ENCODE measurements around the gene NKD1.

The NKD1 gene

GRCh38 chr16:50643192-50643591 is 95.0 kb downstream of the NKD1 start:
- no peak for DNase-seq (ENCODE audit: low read depth in 3 of 3, low spot score in 1 of 3)

GRCh38 chr16:50644245-50644644 is 96.0 kb downstream of the NKD1 start:
- DNase-seq (ENCODE audit: low read depth in 3 of 3, low spot score in 1 of 3) = no peak

GRCh38 chr16:50644729-50645128 is 96.5 kb downstream of the NKD1 start:
- DNase-seq (ENCODE audit: low read depth in 3 of 3, low spot score in 1 of 3) = no peak

GRCh38 chr16:50645563-50646220 is 97.5 kb downstream of the NKD1 start:
- no peak for DNase-seq (ENCODE audit: low read depth in 3 of 3, low spot score in 1 of 3)

GRCh38 chr16:50646345-50646744 is 98.1 kb downstream of the NKD1 start:
- DNase-seq (ENCODE audit: low read depth in 3 of 3, low spot score in 1 of 3) = no peak

- no peak for DNase-seq (ENCODE audit: low read depth in 3 of 3, low spot score in 1 of 3)
Measured at GRCh38 chr16:50651835-50652438, 103.7 kb downstream of the NKD1 start.

GRCh38 chr16:50652836-50653425 is 104.7 kb downstream of the NKD1 start:
- no peak for DNase-seq (ENCODE audit: low read depth in 3 of 3, low spot score in 1 of 3)

- no peak for DNase-seq (ENCODE audit: low read depth in 3 of 3, low spot score in 1 of 3)
Measured at GRCh38 chr16:50653633-50654519, 105.7 kb downstream of the NKD1 start.

- no peak for DNase-seq (ENCODE audit: low read depth in 3 of 3, low spot score in 1 of 3)
Measured at GRCh38 chr16:50655558-50656055, 107.4 kb downstream of the NKD1 start.

- DNase-seq (ENCODE audit: low read depth in 3 of 3, low spot score in 1 of 3) = no peak
Measured at GRCh38 chr16:50657241-50657640, 109.0 kb downstream of the NKD1 start.

GRCh38 chr16:50659806-50660205 is 111.6 kb downstream of the NKD1 start:
- no peak for DNase-seq (ENCODE audit: low read depth in 3 of 3, low spot score in 1 of 3)

- DNase-seq (ENCODE audit: low read depth in 3 of 3, low spot score in 1 of 3) = no peak
Measured at GRCh38 chr16:50662306-50662940, 114.2 kb downstream of the NKD1 start.

- no peak for DNase-seq (ENCODE audit: low read depth in 3 of 3, low spot score in 1 of 3)
Measured at GRCh38 chr16:50664270-50664669, 116.1 kb downstream of the NKD1 start.

- DNase-seq (ENCODE audit: low read depth in 3 of 3, low spot score in 1 of 3) = peak; percentile 50 to 75 (median 71)
Measured at GRCh38 chr16:50665128-50665878, 117.1 kb downstream of the NKD1 start.

GRCh38 chr16:50666658-50667496 is 118.7 kb downstream of the NKD1 start:
- no peak for DNase-seq (ENCODE audit: low read depth in 3 of 3, low spot score in 1 of 3)

- DNase-seq (ENCODE audit: low read depth in 3 of 3, low spot score in 1 of 3) = no peak
Measured at GRCh38 chr16:50667497-50668367, 119.5 kb downstream of the NKD1 start.

- DNase-seq (ENCODE audit: low read depth in 3 of 3, low spot score in 1 of 3) = no peak
Measured at GRCh38 chr16:50668368-50669008, 120.3 kb downstream of the NKD1 start.

- no peak for DNase-seq (ENCODE audit: low read depth in 3 of 3, low spot score in 1 of 3)
Measured at GRCh38 chr16:50669741-50670140, 121.5 kb downstream of the NKD1 start.

Measured in stimulated activated CD4-positive, alpha-beta T cell treated with anti-CD3 and anti-CD28 coated beads, TNF-alpha, amount 100 ng/mL, for 1 hour (primary cell).